Erythroblast (primary cell): ENCODE data around the gene CGB3.
"Not testable (repeated sequence)": the region's sequence is repeated elsewhere in the genome, so short reads cannot be mapped to it uniquely, and the experiment has no call there.

Experiments
- DNase-seq, 2 experiments: peaks; one replicate each; lab custom pipeline; 2025; lab: John Stamatoyannopoulos, UW
- GATA1 ChIP-seq: IDR thresholded peaks from 2 replicates; pipeline ENCODE4 v1.6.1; 2011; ENCODE audit warnings: low read depth, mild to moderate bottlenecking, control low read depth, low read length, moderate library complexity
- POLR2A ChIP-seq: IDR thresholded peaks from 2 replicates; pipeline ENCODE4 v1.6.1; 2011; ENCODE audit warnings: mild to moderate bottlenecking, low read length

Gene CGB3

GRCh38 chr19:49056101-49056901 lies 32.2 kb upstream of the CGB3 start:
- DNase-seq = peak; percentile 45 to 60
- TF ChIP-seq GATA1 (no peak), POLR2A (no peak)

GRCh38 chr19:49050376-49051033 lies 26.4 kb upstream of the CGB3 start:
- DNase-seq = not testable (repeated sequence)

GRCh38 chr19:49049834-49050233 lies 25.7 kb upstream of the CGB3 start:
- not testable (repeated sequence) for DNase-seq

- not testable (repeated sequence) for DNase-seq
These were observed 24.9 kb upstream of the CGB3 start, which contains the start of gene CGB8 for GRCh38 chr19:49049011-49049410. TSS of gene CGB8 (minus strand) at chr19:49049111. CDS start at chr19:49048739, 372 bp downstream.

GRCh38 chr19:49043548-49043947 lies 19.4 kb upstream of the CGB3 start, which contains the start of gene CGB5:
TSS of gene CGB5 (plus strand) at chr19:49043848. CDS start at chr19:49044210, 362 bp downstream.
- not testable (repeated sequence) for DNase-seq

- not testable (repeated sequence) for DNase-seq
These were observed 18.5 kb upstream of the CGB3 start for GRCh38 chr19:49042666-49043065.

- DNase-seq = no peak
- TF ChIP-seq POLR2A = no peak
- no peak for TF ChIP-seq GATA1
These were observed 18.0 kb upstream of the CGB3 start for GRCh38 chr19:49042177-49042576.

- DNase-seq = not testable (repeated sequence)
These were observed 15.6 kb upstream of the CGB3 start for GRCh38 chr19:49039736-49040135.

- not testable (repeated sequence) for DNase-seq
These were observed 14.6 kb upstream of the CGB3 start for GRCh38 chr19:49038557-49039276.

- DNase-seq = not testable (repeated sequence)
These were observed 14.0 kb upstream of the CGB3 start for GRCh38 chr19:49038111-49038510.

- DNase-seq = peak; percentile 75 to 76
These were observed 12.7 kb upstream of the CGB3 start, which contains the start of gene CGB1 for GRCh38 chr19:49036815-49037214. TSS of gene CGB1 (minus strand) at chr19:49036895. CDS start at chr19:49036711, 184 bp downstream.

GRCh38 chr19:49031642-49032301 lies 7.6 kb upstream of the CGB3 start, which contains the start of gene CGB2:
TSS of gene CGB2 (plus strand) at chr19:49031890. CDS start at chr19:49032096, 206 bp downstream.
- DNase-seq = peak; percentile 80 to 82

- not testable (repeated sequence) for DNase-seq
These were observed 6.2 kb upstream of the CGB3 start for GRCh38 chr19:49030323-49030722.

GRCh38 chr19:49029749-49030148 lies 5.6 kb upstream of the CGB3 start:
- DNase-seq = not testable (repeated sequence)

- DNase-seq = not testable (repeated sequence)
These were observed 4.6 kb upstream of the CGB3 start for GRCh38 chr19:49028686-49029085.

GRCh38 chr19:49025599-49025998 lies 1.5 kb upstream of the CGB3 start:
- not testable (repeated sequence) for DNase-seq

- DNase-seq = not testable (repeated sequence)
These were observed 955 bp upstream of the CGB3 start for GRCh38 chr19:49025088-49025487.
